HCT116 (cell line): Measurements from ENCODE around the gene AMOTL1. TPM values are rescaled to one million over a fixed set of nuclear protein-coding genes. Genes with fewer than 3 reads are reported as not detected.
A peak's percentile ranks its signal among the peaks of the same experiment; 100 is the strongest.

Experiments
- ATAC-seq: fragments of 200-7000 bp; cut with Tn5 transposase; 2 replicates; pipeline ENCODE4 v1.9.1; 2020; ENCODE audit warnings: mild to moderate bottlenecking, moderate library complexity
- BruUV-seq: library from RNA; stranded (reverse); fragments of 400-500 nt; replicated peaks from 2 replicates; lab custom pipeline; 2021; lab: Mats Ljungman, UMichigan
- CTCF ChIA-PET: fragments of 300-600 bp; sonication (Branson Sonifier 250); formaldehyde crosslinking; loops from one replicate; lab custom pipeline; 2021; ENCODE audit warnings: antibody characterized with exemption; lab: Charles Lee
- POLR2A ChIA-PET: fragments of 300-600, 350-600 bp; sonication (Branson Sonifier 250); formaldehyde crosslinking; loops from one replicate; lab custom pipeline; 2021; ENCODE audit warnings: antibody characterized with exemption; lab: Charles Lee
- RAD21 ChIA-PET, 2 experiments: fragments of 300-600 bp; sonication (Branson Sonifier 250); formaldehyde crosslinking; loops; one replicate each; lab custom pipeline; 2023; ENCODE audit warnings: low total read pairs in 2 of 2; ENCODE audit not compliant: uncharacterized antibody in 2 of 2, unreplicated experiment in 2 of 2, low non-redundant PET in 1 of 2; lab: Charles Lee
- DNase-seq: peaks from one replicate; pipeline ENCODE4 v3.0.0-alpha.2; 2010; ENCODE audit warnings: low read depth, low spot score
- H2AFZ ChIP-seq: fragments of 200-600 bp; shearing (Covaris generic), sonication (generic); 2 replicates; pipeline ENCODE4 v1.6.1; 2017; ENCODE audit warnings: low read depth, mixed run types, mixed read lengths, antibody characterized with exemption, low read length; ENCODE audit not compliant: poor library complexity, severe bottlenecking
- H3K27ac ChIP-seq: 2 replicates; pipeline ENCODE4 v1.5.1; 2012; ENCODE audit warnings: low read depth, low read length
- H3K27me3 ChIP-seq: fragments of 200-600 bp; sonication (generic); 2 replicates; pipeline ENCODE4 v1.6.1; 2016; ENCODE audit warnings: mixed run types, low read length, mixed read lengths; ENCODE audit not compliant: insufficient read depth
- H3K36me3 ChIP-seq, 2 experiments: fragments of 200-500 bp in 1 of 2; fragments of 200-600 bp in 1 of 2; sonication (Bioruptor generic) in 1 of 2; sonication (generic) in 1 of 2; 2 replicates each; pipeline versions ENCODE4 v1.5.1 to v1.6.1; 2014 to 2016; ENCODE audit warnings: low read length in 2 of 2, inconsistent platforms in 1 of 2, mixed read lengths in 1 of 2, mixed run types in 1 of 2; ENCODE audit not compliant: insufficient read depth in 2 of 2, control insufficient read depth in 1 of 2
- H3K4me1 ChIP-seq, 2 experiments: fragments of 200-600 bp in 1 of 2; sonication (generic) in 1 of 2; 2 replicates each; pipeline versions ENCODE4 v1.5.1 to v1.6.1; 2012 to 2017; ENCODE audit warnings: low read length in 2 of 2, inconsistent platforms in 1 of 2, mild to moderate bottlenecking in 1 of 2, mixed read lengths in 1 of 2, mixed run types in 1 of 2, moderate library complexity in 1 of 2; ENCODE audit not compliant: insufficient read depth in 2 of 2, control insufficient read depth in 1 of 2
- H3K4me2 ChIP-seq: fragments of 200-600 bp; sonication (generic); 2 replicates; pipeline ENCODE4 v1.6.1; 2017; ENCODE audit warnings: mixed run types, low read length, mixed read lengths
- H3K4me3 ChIP-seq, 2 experiments: fragments of 200-600 bp in 1 of 2; sonication (generic) in 1 of 2; replicated peaks in 1 of 2; 2 replicates each; pipeline ENCODE4 v1.5.1; 2011 to 2016; ENCODE audit warnings: low read length in 2 of 2, control low read depth in 1 of 2, low read depth in 1 of 2, mild to moderate bottlenecking in 1 of 2, mixed read lengths in 1 of 2, mixed run types in 1 of 2
- H3K79me2 ChIP-seq: fragments of 200-600 bp; sonication (generic); 2 replicates; pipeline ENCODE4 v1.6.1; 2017; ENCODE audit warnings: mild to moderate bottlenecking, mixed run types, low read length, moderate library complexity, mixed read lengths; ENCODE audit not compliant: insufficient read depth
- H3K9ac ChIP-seq: fragments of 200-600 bp; sonication (generic); 2 replicates; pipeline ENCODE4 v1.6.1; 2016; ENCODE audit warnings: low read length, mixed read lengths
- H3K9me2 ChIP-seq: fragments of 200-600 bp; sonication (generic), shearing (Covaris generic); 2 replicates; pipeline ENCODE4 v1.6.1; 2017; ENCODE audit warnings: mixed run types, mild to moderate bottlenecking, moderate library complexity; ENCODE audit not compliant: insufficient read depth
- H3K9me3 ChIP-seq, 2 experiments: fragments of 200-500 bp in 1 of 2; fragments of 200-600 bp in 1 of 2; sonication (Bioruptor generic) in 1 of 2; sonication (generic) in 1 of 2; 2 replicates each; pipeline ENCODE4 v1.6.1; 2014 to 2017; ENCODE audit warnings: low read length in 2 of 2, mixed read lengths in 2 of 2, inconsistent platforms in 1 of 2, low read depth in 1 of 2, mild to moderate bottlenecking in 1 of 2, mixed run types in 1 of 2, moderate library complexity in 1 of 2; ENCODE audit not compliant: control insufficient read depth in 1 of 2, insufficient read depth in 1 of 2
- H4K20me1 ChIP-seq: fragments of 200-600 bp; sonication (generic), shearing (Covaris generic); 2 replicates; pipeline ENCODE4 v1.6.1; 2017; ENCODE audit warnings: mixed run types, mild to moderate bottlenecking, moderate library complexity; ENCODE audit not compliant: insufficient read depth
- ATF3 ChIP-seq: IDR thresholded peaks from 2 replicates; pipeline ENCODE4 v1.6.1; 2012
- CBX3 ChIP-seq: IDR thresholded peaks from 2 replicates; pipeline ENCODE4 v1.6.1; 2012; ENCODE audit warnings: low read depth
- CEBPB ChIP-seq: IDR thresholded peaks from 2 replicates; pipeline ENCODE4 v1.6.1; 2012; ENCODE audit warnings: low read depth
- CTCF ChIP-seq, 3 experiments: fragments of 200-600 bp in 1 of 3; sonication (generic) in 1 of 3; IDR thresholded peaks in 2 of 3; conservative IDR thresholded peaks in 1 of 3; 2 replicates each; pipeline ENCODE4 v1.5.1; 2012 to 2017; ENCODE audit warnings: low read depth in 2 of 3, low read length in 2 of 3, antibody characterized with exemption in 1 of 3, borderline replicate concordance in 1 of 3, control low read depth in 1 of 3, mild to moderate bottlenecking in 1 of 3, mixed read lengths in 1 of 3, mixed run types in 1 of 3, moderate library complexity in 1 of 3; ENCODE audit not compliant: insufficient read depth in 1 of 3
- EGR1 ChIP-seq: IDR thresholded peaks from 2 replicates; pipeline ENCODE4 v1.6.1; 2012; ENCODE audit warnings: low read depth
- ELF1 ChIP-seq: IDR thresholded peaks from 2 replicates; pipeline ENCODE4 v1.6.1; 2012; ENCODE audit warnings: low read depth, borderline replicate concordance
- EZH2 ChIP-seq: fragments of 200-600 bp; sonication (generic); IDR thresholded peaks from 2 replicates; pipeline ENCODE4 v1.6.1; 2017; ENCODE audit warnings: antibody characterized with exemption, mixed run types
- EZH2phosphoT487 ChIP-seq: fragments of 200-600 bp; IDR thresholded peaks from 2 replicates; pipeline ENCODE4 v1.6.1; 2018; ENCODE audit warnings: antibody characterized with exemption, borderline replicate concordance
- JUND ChIP-seq: IDR thresholded peaks from 2 replicates; pipeline ENCODE4 v1.6.1; 2012
- POLR2A ChIP-seq: IDR thresholded peaks from 2 replicates; pipeline ENCODE4 v1.7.0; 2011; ENCODE audit warnings: borderline replicate concordance; ENCODE audit not compliant: insufficient read depth, insufficient read length; ENCODE audit errors: extremely low read depth
- POLR2AphosphoS5 ChIP-seq: IDR thresholded peaks from 2 replicates; pipeline ENCODE4 v1.6.1; 2011; ENCODE audit warnings: mild to moderate bottlenecking, low read depth, low read length, moderate library complexity
- RAD21 ChIP-seq: IDR thresholded peaks from 2 replicates; pipeline ENCODE4 v1.6.1; 2012; ENCODE audit warnings: low read depth, mild to moderate bottlenecking
- REST ChIP-seq: IDR thresholded peaks from 2 replicates; pipeline ENCODE4 v1.6.1; 2012; ENCODE audit warnings: low read depth
- SIN3A ChIP-seq: IDR thresholded peaks from 2 replicates; pipeline ENCODE4 v1.6.1; 2012; ENCODE audit warnings: low read depth
- SP1 ChIP-seq: IDR thresholded peaks from 2 replicates; pipeline ENCODE4 v1.6.1; 2012; ENCODE audit warnings: low read depth
- SRF ChIP-seq: IDR thresholded peaks from 2 replicates; pipeline ENCODE4 v1.6.1; 2012; ENCODE audit warnings: low read depth
- TCF7L2 ChIP-seq: IDR thresholded peaks from 2 replicates; pipeline ENCODE4 v1.7.0; 2011; ENCODE audit warnings: borderline replicate concordance, inconsistent platforms; ENCODE audit not compliant: insufficient read depth, insufficient read length; ENCODE audit errors: extremely low read depth
- YY1 ChIP-seq: IDR thresholded peaks from 2 replicates; pipeline ENCODE4 v1.6.1; 2011; ENCODE audit warnings: low read length, low read depth, moderate library complexity, mild to moderate bottlenecking; ENCODE audit not compliant: insufficient replicate concordance; ENCODE audit errors: extremely low read depth
- ZFX ChIP-seq: fragments of 450-650 bp; IDR thresholded peaks from 2 replicates; pipeline ENCODE4 v1.6.1; 2017
- intact Hi-C: fragments of 100-400 bp; cut with micrococcal nuclease; formaldehyde crosslinking; loops from 2 replicates; pipeline ENCODE4 v1.10.0; 2022
- total RNA-seq: library from RNA; stranded (reverse); gene quantifications from one replicate; pipeline ENCODE4 v1.2.1, GENCODE V29; 2021; ENCODE audit not compliant: unreplicated experiment

Gene AMOTL1
- total RNA-seq, 1 experiment from 2014 or later, result 27.6 TPM

- Histone ChIP-seq H3K27me3 (no peaks in the 10 kb centered on the region), H3K27ac (no peak overlapping the region), H3K4me1 (peaks cover 5 to 23% of the 10 kb centered on the region in 2 experiments; a peak in 3 of 4 replicates), H4K20me1 (no peaks in the 10 kb centered on the region), H2AFZ (no peak overlapping the region), H3K9me2 (no peaks in the 10 kb centered on the region), H3K4me3 (no peak overlapping the region), H3K36me3 (no peaks in the 10 kb centered on the region), H3K79me2 (peaks cover 35% of the 10 kb centered on the region), H3K9me3 (no peaks in the 10 kb centered on the region), H3K9ac (no peak overlapping the region), H3K4me2 (peak overlapping the region; percentile 82; the same call in 1 of the 2 replicates)
- TF ChIP-seq YY1, result no peak
- no peak for TF ChIP-seq SP1
- no peak for TF ChIP-seq ZFX
- no peak for TF ChIP-seq POLR2A
- TF ChIP-seq JUND, result no peak
- TF ChIP-seq CBX3, result no peak
- no peak for TF ChIP-seq TCF7L2
- no peak for TF ChIP-seq SIN3A
- no peak for TF ChIP-seq ATF3
- no peak for TF ChIP-seq REST
- no peak for TF ChIP-seq CEBPB
- no peak for TF ChIP-seq SRF
- no peak for TF ChIP-seq EZH2phosphoT487
- no peak for TF ChIP-seq EGR1
- no peak for TF ChIP-seq POLR2AphosphoS5
- TF ChIP-seq ELF1, result no peak
- TF ChIP-seq RAD21, result no peak
- TF ChIP-seq EZH2, result no peak
- no peak for TF ChIP-seq CTCF (IDR thresholded peaks at IDR 0.05 in 2 of 3, conservative IDR thresholded peaks at IDR 0.05 in 1 of 3; ENCODE audit: borderline replicate concordance in 1 of 3, insufficient read depth in 1 of 3, low read depth in 2 of 3, low read length in 2 of 3)
- no TSS peak for BruUV-seq
- ATAC-seq (no peak), DNase-seq (no peak)
- CTCF ChIA-PET, result interaction anchor here (2.3 kb wide), 1 partner anchor 144 kb away, joined by 6 read pairs; no protein-coding TSS in a partner anchor
- intact Hi-C loops, result loop anchor here (10.0 kb wide), 1 partner anchor 388 kb away; no protein-coding TSS in a partner anchor
- POLR2A ChIA-PET, result no interaction called here
- RAD21 ChIA-PET, result interaction anchor here in 1 of 2 experiments (0.7 to 1.1 kb wide), 2 partner anchors 122 to 144 kb away, joined by 3 read pairs; no protein-coding TSS in a partner anchor
These were observed 865 bp upstream of the AMOTL1 start for GRCh38 chr11:94767291-94767690.
